Transverse colon (tissue), 3 donors: ENCODE data around the gene TTLL3.

ENCODE experiments used
- CTCF ChIP-seq, 5 experiments: fragments of 200-600 bp in 3 of 5; fragments of 450-650 bp in 2 of 5; sonication (generic) in 3 of 5; IDR thresholded peaks; 1 replicate in 2 of 5; 2 replicates in 3 of 5; pipeline ENCODE4 v1.5.1; 2016 to 2017; ENCODE audit warnings: antibody characterized with exemption in 5 of 5, inconsistent platforms in 3 of 5, mild to moderate bottlenecking in 2 of 5, moderate library complexity in 1 of 5
- EP300 ChIP-seq: sonication (generic); formaldehyde crosslinking; IDR thresholded peaks from one replicate; pipeline ENCODE4 v1.6.1; 2017; ENCODE audit warnings: antibody characterized with exemption, low read depth

- TF ChIP-seq EP300 (no peak), CTCF (IDR thresholded peaks at IDR 0.05) (no peak)
Observed at GRCh38 chr3:9820946-9821345, 10.9 kb downstream of the TTLL3 start.
